ENCODE measurements around the gene LRRC59. TPM values are rescaled to one million over a fixed set of nuclear protein-coding genes. Genes with fewer than 3 reads are reported as not detected.
A peak's percentile ranks its signal among the peaks of the same experiment; 100 is the strongest.

The LRRC59 gene
- total RNA-seq, 1 experiment from 2014 or later = 106 TPM

- Histone ChIP-seq H4K5ac (ENCODE audit: insufficient read length, low read depth, low read length) (no peak overlapping the region), H3K23ac (ENCODE audit: insufficient read length, low read depth, low read length) (no peak overlapping the region), H3K79me1 (ENCODE audit: insufficient read depth, low read depth, low read length, poor library complexity, severe bottlenecking) (no peaks in the 10 kb centered on the region), H3K56ac (ENCODE audit: insufficient read length, low read depth, low read length) (no peak overlapping the region), H3K18ac (ENCODE audit: insufficient read length, low read depth, low read length) (no peak overlapping the region), H4K8ac (replicated peaks; ENCODE audit: insufficient read length, low read depth, low read length) (no peak overlapping the region), H3K4me2 (ENCODE audit: insufficient read depth, insufficient read length, low read length) (no peak overlapping the region), H2BK20ac (ENCODE audit: low read depth, low read length, poor library complexity, severe bottlenecking) (no peak overlapping the region), H3K79me2 (ENCODE audit: insufficient read depth, low read length) (no peaks in the 10 kb centered on the region), H2BK5ac (ENCODE audit: insufficient read length, low read length) (no peak overlapping the region), H3T11ph (ENCODE audit: low read length) (no peak overlapping the region), H2BK12ac (ENCODE audit: insufficient read length, low read depth, low read length) (no peak overlapping the region), H3K4ac (ENCODE audit: low read depth, low read length) (no peak overlapping the region), H2BK120ac (ENCODE audit: low read depth, low read length, poor library complexity, severe bottlenecking) (no peak overlapping the region), H2AK5ac (ENCODE audit: insufficient read length, low read length) (no peak overlapping the region), H3K9ac (ENCODE audit: extremely low read depth, insufficient read length, low read length) (no peak overlapping the region), H4K20me1 (ENCODE audit: control insufficient read depth, insufficient read depth, insufficient read length) (no peaks in the 10 kb centered on the region), H3K23me2 (ENCODE audit: insufficient read length, low read depth, low read length, poor library complexity, severe bottlenecking) (no peaks in the 10 kb centered on the region), H3K4me1 (ENCODE audit: insufficient read depth, low read length) (no peaks in the 10 kb centered on the region), H3K9me3 (ENCODE audit: control insufficient read depth, low read depth, low read length) (no peaks in the 10 kb centered on the region), H3K27ac (ENCODE audit: insufficient read length, low read depth, low read length) (no peak overlapping the region), H4K91ac (ENCODE audit: insufficient read length, low read depth, low read length) (no peak overlapping the region), H2AFZ (ENCODE audit: low read length) (no peak overlapping the region), H3K27me3 (ENCODE audit: insufficient read depth, low read length) (no peaks in the 10 kb centered on the region), H2BK15ac (ENCODE audit: low read depth, low read length) (no peak overlapping the region), H3K14ac (ENCODE audit: insufficient read depth, low read length) (no peak overlapping the region)
- no CpG with 5 or more reads among the region's 27 CpGs for WGBS (ENCODE audit: extremely low coverage, insufficient read length, low lambda C conversion rate)
- no peak overlapping the region for H3K27ac Mint-ChIP-seq
- TF ChIP-seq, protein P1, sequence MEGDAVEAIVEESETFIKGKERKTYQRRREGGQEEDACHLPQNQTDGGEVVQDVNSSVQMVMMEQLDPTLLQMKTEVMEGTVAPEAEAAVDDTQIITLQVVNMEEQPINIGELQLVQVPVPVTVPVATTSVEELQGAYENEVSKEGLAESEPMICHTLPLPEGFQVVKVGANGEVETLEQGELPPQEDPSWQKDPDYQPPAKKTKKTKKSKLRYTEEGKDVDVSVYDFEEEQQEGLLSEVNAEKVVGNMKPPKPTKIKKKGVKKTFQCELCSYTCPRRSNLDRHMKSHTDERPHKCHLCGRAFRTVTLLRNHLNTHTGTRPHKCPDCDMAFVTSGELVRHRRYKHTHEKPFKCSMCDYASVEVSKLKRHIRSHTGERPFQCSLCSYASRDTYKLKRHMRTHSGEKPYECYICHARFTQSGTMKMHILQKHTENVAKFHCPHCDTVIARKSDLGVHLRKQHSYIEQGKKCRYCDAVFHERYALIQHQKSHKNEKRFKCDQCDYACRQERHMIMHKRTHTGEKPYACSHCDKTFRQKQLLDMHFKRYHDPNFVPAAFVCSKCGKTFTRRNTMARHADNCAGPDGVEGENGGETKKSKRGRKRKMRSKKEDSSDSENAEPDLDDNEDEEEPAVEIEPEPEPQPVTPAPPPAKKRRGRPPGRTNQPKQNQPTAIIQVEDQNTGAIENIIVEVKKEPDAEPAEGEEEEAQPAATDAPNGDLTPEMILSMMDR (conservative IDR thresholded peaks at IDR 0.05) = no peak
- no peak for DNase-seq
- H3K9me3 Mint-ChIP-seq = no peaks in the 10 kb centered on the region; a peak in 1 of 5 replicates
- peak overlapping the region in 1 of 2 experiments; percentile 50; a peak in 1 of 5 replicates for H3K4me3 Mint-ChIP-seq
- peaks cover 20 to 55% (median 52%) of the 10 kb centered on the region in 3 experiments; a peak in 6 of 7 replicates for H3K36me3 Mint-ChIP-seq (ENCODE audit: insufficient read depth in 1 of 3, low read depth in 3 of 3)
- peaks cover 0 to 2% of the 10 kb centered on the region in 2 experiments; a peak in 2 of 4 replicates for H3K4me1 Mint-ChIP-seq
- no peaks in the 10 kb centered on the region; the same call in 1 of the 2 replicates for H3K27me3 Mint-ChIP-seq (ENCODE audit: low read depth)
Observed at GRCh38 chr17:50353600-50354195, 43.6 kb downstream of the LRRC59 start.
